Nephron progenitor cell (in vitro differentiated cells): ENCODE measurements around the gene SPAG17.
A peak's percentile ranks its signal among the peaks of the same experiment; 100 is the strongest.

Source experiments
- DNase-seq: peaks from one replicate; pipeline ENCODE4 v3.0.0; 2021
- H3K27ac Mint-ChIP-seq: 2 replicates; pipeline ENCODE4 v1.8.0; 2021; ENCODE audit warnings: mild to moderate bottlenecking, moderate library complexity, mixed read lengths
- H3K27me3 Mint-ChIP-seq: 2 replicates; pipeline ENCODE4 v1.8.0; 2021; ENCODE audit warnings: mild to moderate bottlenecking, low read depth, mixed read lengths; ENCODE audit not compliant: poor library complexity
- H3K36me3 Mint-ChIP-seq: 2 replicates; pipeline ENCODE4 v1.8.0; 2021; ENCODE audit warnings: low read depth, mixed read lengths
- H3K4me1 Mint-ChIP-seq: 2 replicates; pipeline ENCODE4 v1.8.0; 2021; ENCODE audit warnings: mixed read lengths
- H3K4me3 Mint-ChIP-seq: 2 replicates; pipeline ENCODE4 v1.8.0; 2021; ENCODE audit warnings: mild to moderate bottlenecking, moderate library complexity, mixed read lengths
- H3K9me3 Mint-ChIP-seq: 2 replicates; pipeline ENCODE4 v1.8.0; 2021; ENCODE audit warnings: mild to moderate bottlenecking, moderate library complexity, mixed read lengths
- TF ChIP-seq, protein P1 (sequence below): fragments of 200-600 bp; sonication (generic); IDR thresholded peaks from 2 replicates; pipeline ENCODE4 v1.5.0; 2021; ENCODE audit warnings: antibody characterized with exemption

The SPAG17 gene

DNA sequence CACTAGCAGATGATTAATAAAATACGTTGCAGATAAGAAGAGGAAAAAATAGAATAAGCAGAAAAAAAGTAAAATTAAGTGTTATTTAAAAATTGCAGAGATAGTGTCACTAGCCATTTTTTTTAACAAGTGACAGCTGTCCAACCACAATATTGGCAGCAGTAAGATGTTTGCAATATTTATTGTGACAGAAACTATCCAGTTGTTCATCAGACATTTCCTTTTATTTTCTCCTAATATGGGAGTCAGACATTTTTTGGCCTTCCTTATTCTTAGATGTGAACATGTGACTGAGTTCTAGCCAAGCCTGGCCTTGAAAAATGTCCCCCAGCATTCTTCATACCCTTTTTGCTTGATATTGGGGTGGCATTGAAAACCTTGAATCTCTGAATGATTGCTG is 3.4 kb upstream of the SPAG17 start:
- Mint-ChIP-seq H3K9me3 (peaks cover 17% of the 10 kb centered on the region), H3K36me3 (peaks cover 14% of the 10 kb centered on the region), H3K27ac (no peak overlapping the region)

DNA sequence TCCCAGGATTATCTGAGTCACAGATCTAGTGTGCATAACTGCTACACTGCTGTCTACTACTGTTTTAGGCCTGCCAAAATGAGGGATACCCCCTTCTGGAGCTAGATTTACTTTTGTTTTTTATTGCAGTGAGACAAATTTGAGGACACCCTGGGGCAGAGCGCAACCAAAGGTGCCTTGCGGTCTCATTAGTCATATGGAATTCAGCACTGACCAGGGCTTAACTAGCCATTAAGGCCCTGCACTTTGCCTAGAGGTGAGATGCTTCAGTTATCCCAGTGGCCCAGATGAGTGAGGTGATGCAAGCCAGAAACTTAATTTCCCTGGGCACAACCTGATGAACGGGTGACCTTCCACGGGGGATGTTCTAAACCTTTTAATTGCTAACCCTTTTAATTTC is 998 bp upstream of the SPAG17 start:
- Mint-ChIP-seq H3K36me3 (no peaks in the 10 kb centered on the region), H3K27me3 (no peaks in the 10 kb centered on the region), H3K4me3 (peak overlapping the region; percentile 83), H3K4me1 (peaks cover 28% of the 10 kb centered on the region), H3K27ac (no peak overlapping the region), H3K9me3 (no peaks in the 10 kb centered on the region)
- no peak for DNase-seq
- TF ChIP-seq, protein P1, sequence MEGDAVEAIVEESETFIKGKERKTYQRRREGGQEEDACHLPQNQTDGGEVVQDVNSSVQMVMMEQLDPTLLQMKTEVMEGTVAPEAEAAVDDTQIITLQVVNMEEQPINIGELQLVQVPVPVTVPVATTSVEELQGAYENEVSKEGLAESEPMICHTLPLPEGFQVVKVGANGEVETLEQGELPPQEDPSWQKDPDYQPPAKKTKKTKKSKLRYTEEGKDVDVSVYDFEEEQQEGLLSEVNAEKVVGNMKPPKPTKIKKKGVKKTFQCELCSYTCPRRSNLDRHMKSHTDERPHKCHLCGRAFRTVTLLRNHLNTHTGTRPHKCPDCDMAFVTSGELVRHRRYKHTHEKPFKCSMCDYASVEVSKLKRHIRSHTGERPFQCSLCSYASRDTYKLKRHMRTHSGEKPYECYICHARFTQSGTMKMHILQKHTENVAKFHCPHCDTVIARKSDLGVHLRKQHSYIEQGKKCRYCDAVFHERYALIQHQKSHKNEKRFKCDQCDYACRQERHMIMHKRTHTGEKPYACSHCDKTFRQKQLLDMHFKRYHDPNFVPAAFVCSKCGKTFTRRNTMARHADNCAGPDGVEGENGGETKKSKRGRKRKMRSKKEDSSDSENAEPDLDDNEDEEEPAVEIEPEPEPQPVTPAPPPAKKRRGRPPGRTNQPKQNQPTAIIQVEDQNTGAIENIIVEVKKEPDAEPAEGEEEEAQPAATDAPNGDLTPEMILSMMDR, result no peak

More for the DNA sequence above, 3.4 kb upstream of the SPAG17 start:
- Mint-ChIP-seq H3K4me3 (no peak overlapping the region), H3K27me3 (no peaks in the 10 kb centered on the region), H3K4me1 (peaks cover 28% of the 10 kb centered on the region)
- TF ChIP-seq, protein P1, result no peak
- no peak for DNase-seq

DNA sequence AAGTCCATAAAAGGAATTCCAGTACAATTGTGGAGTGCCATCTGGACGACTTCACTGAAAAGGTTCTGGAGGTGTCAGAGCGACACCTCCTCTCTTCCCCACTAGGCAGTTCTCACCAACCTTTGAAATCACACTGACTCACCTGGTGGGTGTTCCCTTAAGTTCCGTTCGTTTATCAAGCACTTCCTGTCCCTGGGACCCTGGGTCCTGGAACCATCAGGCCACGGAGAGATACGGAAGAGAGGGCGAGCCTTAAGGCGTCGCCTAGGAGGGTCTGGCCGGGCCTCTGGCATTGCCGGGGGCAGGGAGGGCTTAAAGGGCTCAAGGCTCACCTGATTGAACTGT is 317 bp downstream of the SPAG17 start:
- Mint-ChIP-seq H3K27ac (peak overlapping the region; percentile 69), H3K4me3 (peak overlapping the region; percentile 83), H3K36me3 (no peaks in the 10 kb centered on the region), H3K9me3 (no peaks in the 10 kb centered on the region), H3K27me3 (no peaks in the 10 kb centered on the region), H3K4me1 (peaks cover 28% of the 10 kb centered on the region)
- TF ChIP-seq, protein P1, result no peak
- DNase-seq, result no peak

DNA sequence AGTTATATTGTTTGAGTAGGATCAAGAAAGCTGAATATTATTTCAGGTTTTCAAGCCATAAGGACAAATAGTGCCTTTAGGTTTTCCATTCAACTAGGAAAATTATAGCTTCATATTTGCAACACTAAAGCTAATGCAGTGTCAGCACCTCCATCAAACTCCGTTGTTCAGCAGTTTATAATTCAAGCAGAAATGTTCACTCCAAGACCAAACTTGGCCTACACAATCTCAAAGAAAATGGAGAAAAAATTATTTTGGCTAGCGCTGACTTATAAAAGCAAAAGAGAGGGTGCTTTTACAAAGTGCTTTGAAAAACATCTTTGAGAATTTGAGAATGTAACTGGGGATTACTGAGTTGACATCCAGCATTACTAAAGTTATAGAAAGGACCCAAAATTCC is 1.4 kb downstream of the SPAG17 start:
- no peak for DNase-seq
- Mint-ChIP-seq H3K4me3 (no peak overlapping the region), H3K27me3 (no peaks in the 10 kb centered on the region), H3K27ac (no peak overlapping the region), H3K9me3 (no peaks in the 10 kb centered on the region), H3K36me3 (no peaks in the 10 kb centered on the region), H3K4me1 (peaks cover 28% of the 10 kb centered on the region)
- TF ChIP-seq, protein P1, result no peak

DNA sequence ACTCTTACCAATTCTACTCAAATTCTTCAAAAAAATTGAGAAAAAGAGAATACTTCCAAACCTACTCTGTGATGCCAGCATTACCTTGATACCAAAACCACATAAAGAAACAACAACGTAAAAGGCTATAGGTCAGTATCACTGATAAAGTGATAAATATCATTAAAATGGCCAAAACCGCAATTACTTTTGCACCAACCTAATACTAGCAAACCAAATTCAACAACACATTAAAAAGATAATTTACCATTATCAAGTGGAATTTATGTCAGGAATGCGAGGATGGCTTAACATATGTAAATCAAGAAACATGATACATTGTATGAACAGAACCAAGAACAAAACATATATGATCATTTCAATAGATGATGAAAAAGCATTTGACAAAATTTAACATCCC is 7.0 kb downstream of the SPAG17 start:
- H3K9me3 Mint-ChIP-seq, result peaks cover 52% of the 10 kb centered on the region
- no peak for DNase-seq
- TF ChIP-seq, protein P1, result no peak
- no peak overlapping the region for H3K27ac Mint-ChIP-seq
- no peaks in the 10 kb centered on the region for H3K4me1 Mint-ChIP-seq
- H3K36me3 Mint-ChIP-seq, result peaks cover 38% of the 10 kb centered on the region
- no peaks in the 10 kb centered on the region for H3K27me3 Mint-ChIP-seq
- no peak overlapping the region for H3K4me3 Mint-ChIP-seq

DNA sequence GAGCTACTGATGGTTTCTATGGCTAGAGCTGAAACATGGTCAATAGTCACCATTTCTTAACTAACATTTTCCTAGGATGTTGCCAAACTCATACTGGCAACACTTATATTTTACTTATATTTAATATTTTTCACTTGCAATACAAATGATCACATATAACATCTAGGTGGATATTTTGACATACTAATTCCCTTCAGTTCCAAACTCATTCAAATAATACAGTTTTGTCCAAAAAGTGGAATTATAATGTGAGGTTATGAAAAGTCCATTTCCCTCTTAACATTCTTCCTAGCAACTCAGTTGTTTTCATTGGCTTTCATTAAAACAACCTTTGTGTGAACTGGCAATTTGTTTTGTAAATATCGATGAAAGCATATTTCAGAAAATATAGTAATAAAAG is 16.0 kb downstream of the SPAG17 start:
- Mint-ChIP-seq H3K36me3 (peaks cover 8% of the 10 kb centered on the region), H3K27ac (no peak overlapping the region), H3K4me3 (no peak overlapping the region), H3K4me1 (no peaks in the 10 kb centered on the region), H3K27me3 (no peaks in the 10 kb centered on the region), H3K9me3 (peaks cover 13% of the 10 kb centered on the region)
- TF ChIP-seq, protein P1, result no peak
- no peak for DNase-seq
